HepG2 (cell line): ENCODE data around the gene C19orf18. TPM values are rescaled to one million over a fixed set of nuclear protein-coding genes. Genes with fewer than 3 reads are reported as not detected.

Experiments used
- DR1 ChIP-seq: sonication (generic); formaldehyde crosslinking; IDR thresholded peaks from 2 replicates; pipeline ENCODE4 v1.8.0; 2021; ENCODE audit warnings: mild to moderate bottlenecking, missing genetic modification reagents, inconsistent platforms
- MYC ChIP-seq: sonication (generic); formaldehyde crosslinking; IDR thresholded peaks from 2 replicates; pipeline ENCODE4 v1.9.0; 2021; ENCODE audit warnings: missing genetic modification reagents, borderline replicate concordance
- NFIC ChIP-seq: IDR thresholded peaks from 2 replicates; pipeline ENCODE4 v1.6.1; 2012; ENCODE audit warnings: mild to moderate bottlenecking, low read length, inconsistent platforms
- PCBP2 ChIP-seq: fragments of 200-400 bp; formaldehyde crosslinking; optimal IDR thresholded peaks from 2 replicates; pipeline ENCODE3; 2018; ENCODE audit warnings: low read length, low read depth; ENCODE audit not compliant: poor library complexity, severe bottlenecking
- REXO4 ChIP-seq: sonication (generic); formaldehyde crosslinking; IDR thresholded peaks from 2 replicates; pipeline ENCODE4 v1.8.0; 2022; ENCODE audit warnings: missing genetic modification reagents, mild to moderate bottlenecking, borderline replicate concordance
- RFX3 ChIP-seq: IDR thresholded peaks from 2 replicates; pipeline ENCODE4 v1.6.1; 2016; ENCODE audit warnings: missing biosample characterization, missing genetic modification reagents
- SRSF9 ChIP-seq: fragments of 200-400 bp; formaldehyde crosslinking; IDR thresholded peaks from 2 replicates; pipeline ENCODE4 v1.6.1; 2018; ENCODE audit warnings: borderline replicate concordance, mild to moderate bottlenecking, low read depth, low read length; ENCODE audit not compliant: insufficient read depth, poor library complexity, severe bottlenecking
- ZFP1 ChIP-seq: IDR thresholded peaks from 2 replicates; pipeline ENCODE4 v1.6.1; 2016
- ZNF781 ChIP-seq: sonication (generic); formaldehyde crosslinking; IDR thresholded peaks from 2 replicates; pipeline ENCODE4 v1.5.1; 2020; ENCODE audit warnings: borderline replicate concordance, mild to moderate bottlenecking, missing genetic modification reagents; ENCODE audit errors: not compliant biosample characterization
- ZNF83 ChIP-seq: sonication (generic); formaldehyde crosslinking; IDR thresholded peaks from 2 replicates; pipeline ENCODE4 v1.4.0; 2020; ENCODE audit warnings: missing genetic modification reagents, mild to moderate bottlenecking, borderline replicate concordance
- ZNF879 ChIP-seq: sonication (generic); formaldehyde crosslinking; IDR thresholded peaks from 2 replicates; pipeline ENCODE4 v1.8.1; 2023; ENCODE audit warnings: missing genetic modification reagents
- polyA plus RNA-seq, 8 experiments: library from polyadenylated mRNA; depleted of rRNA in 3 of 8; stranded (reverse) in 7 of 8; unstranded in 1 of 8; fragments of >200 nt; fragmentation: Illumina TruSeq in 4 of 8; extraction: Trizol in 4 of 8; gene quantifications; 2 replicates each; pipeline versions ENCODE4 v1.2.1 to v1.2.3, GENCODE V29; 2011 to 2016; ENCODE audit warnings: low read depth in 4 of 8, missing spikeins in 1 of 8, mixed read lengths in 1 of 8; ENCODE audit not compliant: insufficient read depth in 1 of 8
- total RNA-seq, 5 experiments: library from RNA; depleted of rRNA; stranded (reverse); fragments of >200 nt; fragmentation: Illumina TruSeq; extraction: Trizol; gene quantifications; 2 replicates each; pipeline ENCODE4 v1.2.3, GENCODE V29; 2016; ENCODE audit warnings: low read depth in 1 of 5
- TF ChIP-seq, protein P1 (sequence below): sonication (generic); formaldehyde crosslinking; IDR thresholded peaks from 2 replicates; pipeline ENCODE4 v1.8.1; 2022; ENCODE audit warnings: low read depth, mild to moderate bottlenecking, missing genetic modification reagents
- TF ChIP-seq, protein P2 (sequence below): sonication (generic); formaldehyde crosslinking; IDR thresholded peaks from 2 replicates; pipeline ENCODE4 v1.4.0; 2020; ENCODE audit warnings: mild to moderate bottlenecking, missing genetic modification reagents
- TF ChIP-seq, protein P3 (sequence below): sonication (generic); formaldehyde crosslinking; IDR thresholded peaks from 2 replicates; pipeline ENCODE4 v1.4.0; 2020; ENCODE audit warnings: missing genetic modification reagents, borderline replicate concordance
- TF ChIP-seq, protein P4 (sequence below): sonication (generic); formaldehyde crosslinking; IDR thresholded peaks from 2 replicates; pipeline ENCODE4 v1.5.1; 2020; ENCODE audit warnings: mild to moderate bottlenecking, missing genetic modification reagents
- TF ChIP-seq, protein P5 (sequence below): sonication (generic); formaldehyde crosslinking; IDR thresholded peaks from 2 replicates; pipeline ENCODE4 v1.8.1; 2023; ENCODE audit warnings: mild to moderate bottlenecking, missing genetic modification reagents

Gene C19orf18
- total and polyA plus RNA-seq, 2 of the 13 experiments (the other 11 are each of a cell fraction or from before 2014, with no cell fraction given): 0.38 to 0.55 TPM

DNA sequence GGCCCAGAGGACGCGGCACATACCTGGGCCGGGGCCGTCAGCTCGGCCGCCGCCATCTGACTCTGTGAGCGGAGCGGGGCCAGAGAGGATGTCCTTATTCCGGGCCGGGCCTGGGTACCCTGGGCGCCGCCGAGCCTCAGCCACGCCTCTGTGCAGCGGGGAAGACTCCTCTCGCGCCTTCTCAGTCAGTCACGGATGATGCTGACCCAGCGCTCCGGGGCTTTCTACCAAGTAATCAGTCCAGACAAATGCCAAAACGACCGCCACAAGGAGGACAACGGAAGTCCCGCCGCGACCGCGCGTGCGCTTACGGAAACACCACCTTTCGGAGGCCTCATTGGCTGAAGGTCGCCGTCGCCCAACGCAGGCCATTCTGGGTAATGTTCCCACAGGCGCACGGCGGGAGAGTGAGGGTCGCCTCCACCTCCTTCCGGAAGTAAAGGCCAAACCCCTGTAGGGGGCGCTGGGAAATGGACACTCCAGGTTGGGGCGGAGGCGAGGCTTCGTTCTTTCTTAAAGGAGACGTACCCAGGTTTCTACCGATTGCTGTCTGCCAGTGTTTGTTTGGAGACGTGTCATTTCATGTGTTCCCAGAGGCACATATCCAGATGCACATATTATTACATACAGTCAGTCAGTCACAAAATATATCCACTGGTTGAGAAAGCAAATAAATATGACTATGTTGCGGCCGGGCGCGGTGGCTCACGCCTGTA is 26.8 kb downstream of the C19orf18 start, which contains the start of gene ZNF256 (continued):
- TF ChIP-seq PCBP2 (no peak), NFIC (no peak), ZNF83 (CRISPR knock-in tag) (0 out of 2 replicates have a peak, but pooled peaks have one; percentile 69), DR1 (CRISPR knock-in tag) (peak; percentile 25; the same call in 1 of the 2 replicates), RFX3 (no peak), ZFP1 (no peak), ZNF781 (CRISPR knock-in tag) (peak; percentile 54), REXO4 (CRISPR knock-in tag) (no peak), ZNF879 (no peak), SRSF9 (no peak), MYC (CRISPR knock-in tag) (peak; percentile 63; the same call in 1 of the 2 replicates)
- TF ChIP-seq, protein P1, sequence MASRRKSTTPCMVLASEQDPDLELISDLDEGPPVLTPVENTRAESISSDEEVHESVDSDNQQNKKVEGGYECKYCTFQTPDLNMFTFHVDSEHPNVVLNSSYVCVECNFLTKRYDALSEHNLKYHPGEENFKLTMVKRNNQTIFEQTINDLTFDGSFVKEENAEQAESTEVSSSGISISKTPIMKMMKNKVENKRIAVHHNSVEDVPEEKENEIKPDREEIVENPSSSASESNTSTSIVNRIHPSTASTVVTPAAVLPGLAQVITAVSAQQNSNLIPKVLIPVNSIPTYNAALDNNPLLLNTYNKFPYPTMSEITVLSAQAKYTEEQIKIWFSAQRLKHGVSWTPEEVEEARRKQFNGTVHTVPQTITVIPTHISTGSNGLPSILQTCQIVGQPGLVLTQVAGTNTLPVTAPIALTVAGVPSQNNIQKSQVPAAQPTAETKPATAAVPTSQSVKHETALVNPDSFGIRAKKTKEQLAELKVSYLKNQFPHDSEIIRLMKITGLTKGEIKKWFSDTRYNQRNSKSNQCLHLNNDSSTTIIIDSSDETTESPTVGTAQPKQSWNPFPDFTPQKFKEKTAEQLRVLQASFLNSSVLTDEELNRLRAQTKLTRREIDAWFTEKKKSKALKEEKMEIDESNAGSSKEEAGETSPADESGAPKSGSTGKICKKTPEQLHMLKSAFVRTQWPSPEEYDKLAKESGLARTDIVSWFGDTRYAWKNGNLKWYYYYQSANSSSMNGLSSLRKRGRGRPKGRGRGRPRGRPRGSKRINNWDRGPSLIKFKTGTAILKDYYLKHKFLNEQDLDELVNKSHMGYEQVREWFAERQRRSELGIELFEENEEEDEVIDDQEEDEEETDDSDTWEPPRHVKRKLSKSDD (CRISPR knock-in tag): no peak
- TF ChIP-seq, protein P2, sequence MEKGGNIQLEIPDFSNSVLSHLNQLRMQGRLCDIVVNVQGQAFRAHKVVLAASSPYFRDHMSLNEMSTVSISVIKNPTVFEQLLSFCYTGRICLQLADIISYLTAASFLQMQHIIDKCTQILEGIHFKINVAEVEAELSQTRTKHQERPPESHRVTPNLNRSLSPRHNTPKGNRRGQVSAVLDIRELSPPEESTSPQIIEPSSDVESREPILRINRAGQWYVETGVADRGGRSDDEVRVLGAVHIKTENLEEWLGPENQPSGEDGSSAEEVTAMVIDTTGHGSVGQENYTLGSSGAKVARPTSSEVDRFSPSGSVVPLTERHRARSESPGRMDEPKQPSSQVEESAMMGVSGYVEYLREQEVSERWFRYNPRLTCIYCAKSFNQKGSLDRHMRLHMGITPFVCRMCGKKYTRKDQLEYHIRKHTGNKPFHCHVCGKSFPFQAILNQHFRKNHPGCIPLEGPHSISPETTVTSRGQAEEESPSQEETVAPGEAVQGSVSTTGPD (CRISPR knock-in tag): no peak
- TF ChIP-seq, protein P3, sequence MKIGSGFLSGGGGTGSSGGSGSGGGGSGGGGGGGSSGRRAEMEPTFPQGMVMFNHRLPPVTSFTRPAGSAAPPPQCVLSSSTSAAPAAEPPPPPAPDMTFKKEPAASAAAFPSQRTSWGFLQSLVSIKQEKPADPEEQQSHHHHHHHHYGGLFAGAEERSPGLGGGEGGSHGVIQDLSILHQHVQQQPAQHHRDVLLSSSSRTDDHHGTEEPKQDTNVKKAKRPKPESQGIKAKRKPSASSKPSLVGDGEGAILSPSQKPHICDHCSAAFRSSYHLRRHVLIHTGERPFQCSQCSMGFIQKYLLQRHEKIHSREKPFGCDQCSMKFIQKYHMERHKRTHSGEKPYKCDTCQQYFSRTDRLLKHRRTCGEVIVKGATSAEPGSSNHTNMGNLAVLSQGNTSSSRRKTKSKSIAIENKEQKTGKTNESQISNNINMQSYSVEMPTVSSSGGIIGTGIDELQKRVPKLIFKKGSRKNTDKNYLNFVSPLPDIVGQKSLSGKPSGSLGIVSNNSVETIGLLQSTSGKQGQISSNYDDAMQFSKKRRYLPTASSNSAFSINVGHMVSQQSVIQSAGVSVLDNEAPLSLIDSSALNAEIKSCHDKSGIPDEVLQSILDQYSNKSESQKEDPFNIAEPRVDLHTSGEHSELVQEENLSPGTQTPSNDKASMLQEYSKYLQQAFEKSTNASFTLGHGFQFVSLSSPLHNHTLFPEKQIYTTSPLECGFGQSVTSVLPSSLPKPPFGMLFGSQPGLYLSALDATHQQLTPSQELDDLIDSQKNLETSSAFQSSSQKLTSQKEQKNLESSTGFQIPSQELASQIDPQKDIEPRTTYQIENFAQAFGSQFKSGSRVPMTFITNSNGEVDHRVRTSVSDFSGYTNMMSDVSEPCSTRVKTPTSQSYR: no peak
- TF ChIP-seq, protein P4, sequence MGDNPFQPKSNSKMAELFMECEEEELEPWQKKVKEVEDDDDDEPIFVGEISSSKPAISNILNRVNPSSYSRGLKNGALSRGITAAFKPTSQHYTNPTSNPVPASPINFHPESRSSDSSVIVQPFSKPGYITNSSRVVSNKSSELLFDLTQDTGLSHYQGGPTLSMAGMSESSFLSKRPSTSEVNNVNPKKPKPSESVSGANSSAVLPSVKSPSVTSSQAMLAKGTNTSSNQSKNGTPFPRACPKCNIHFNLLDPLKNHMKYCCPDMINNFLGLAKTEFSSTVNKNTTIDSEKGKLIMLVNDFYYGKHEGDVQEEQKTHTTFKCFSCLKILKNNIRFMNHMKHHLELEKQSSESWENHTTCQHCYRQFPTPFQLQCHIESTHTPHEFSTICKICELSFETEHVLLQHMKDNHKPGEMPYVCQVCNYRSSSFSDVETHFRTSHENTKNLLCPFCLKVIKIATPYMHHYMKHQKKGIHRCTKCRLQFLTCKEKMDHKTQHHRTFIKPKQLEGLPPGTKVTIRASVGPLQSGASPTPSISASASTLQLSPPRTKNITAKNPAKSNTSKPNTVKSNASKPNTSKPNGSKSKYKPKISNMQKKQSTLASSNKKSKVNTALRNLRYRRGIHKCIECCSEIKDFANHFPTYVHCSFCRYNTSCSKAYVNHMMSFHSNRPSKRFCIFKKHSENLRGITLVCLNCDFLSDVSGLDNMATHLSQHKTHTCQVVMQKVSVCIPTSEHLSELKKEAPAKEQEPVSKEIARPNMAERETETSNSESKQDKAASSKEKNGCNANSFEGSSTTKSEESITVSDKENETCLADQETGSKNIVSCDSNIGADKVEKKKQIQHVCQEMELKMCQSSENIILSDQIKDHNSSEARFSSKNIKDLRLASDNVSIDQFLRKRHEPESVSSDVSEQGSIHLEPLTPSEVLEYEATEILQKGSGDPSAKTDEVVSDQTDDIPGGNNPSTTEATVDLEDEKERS (CRISPR knock-in tag): 0 out of 2 replicates have a peak, but pooled peaks have one; percentile 65
- TF ChIP-seq, protein P5, sequence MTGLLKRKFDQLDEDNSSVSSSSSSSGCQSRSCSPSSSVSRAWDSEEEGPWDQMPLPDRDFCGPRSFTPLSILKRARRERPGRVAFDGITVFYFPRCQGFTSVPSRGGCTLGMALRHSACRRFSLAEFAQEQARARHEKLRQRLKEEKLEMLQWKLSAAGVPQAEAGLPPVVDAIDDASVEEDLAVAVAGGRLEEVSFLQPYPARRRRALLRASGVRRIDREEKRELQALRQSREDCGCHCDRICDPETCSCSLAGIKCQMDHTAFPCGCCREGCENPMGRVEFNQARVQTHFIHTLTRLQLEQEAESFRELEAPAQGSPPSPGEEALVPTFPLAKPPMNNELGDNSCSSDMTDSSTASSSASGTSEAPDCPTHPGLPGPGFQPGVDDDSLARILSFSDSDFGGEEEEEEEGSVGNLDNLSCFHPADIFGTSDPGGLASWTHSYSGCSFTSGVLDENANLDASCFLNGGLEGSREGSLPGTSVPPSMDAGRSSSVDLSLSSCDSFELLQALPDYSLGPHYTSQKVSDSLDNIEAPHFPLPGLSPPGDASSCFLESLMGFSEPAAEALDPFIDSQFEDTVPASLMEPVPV: 0 out of 2 replicates have a peak, but pooled peaks have one; percentile 50
